Measurements from ENCODE around the gene ARHGAP45.
"Not testable (repeated sequence)": the region's sequence is repeated elsewhere in the genome, so short reads cannot be mapped to it uniquely, and the experiment has no call there.

Gene ARHGAP45, protein sequence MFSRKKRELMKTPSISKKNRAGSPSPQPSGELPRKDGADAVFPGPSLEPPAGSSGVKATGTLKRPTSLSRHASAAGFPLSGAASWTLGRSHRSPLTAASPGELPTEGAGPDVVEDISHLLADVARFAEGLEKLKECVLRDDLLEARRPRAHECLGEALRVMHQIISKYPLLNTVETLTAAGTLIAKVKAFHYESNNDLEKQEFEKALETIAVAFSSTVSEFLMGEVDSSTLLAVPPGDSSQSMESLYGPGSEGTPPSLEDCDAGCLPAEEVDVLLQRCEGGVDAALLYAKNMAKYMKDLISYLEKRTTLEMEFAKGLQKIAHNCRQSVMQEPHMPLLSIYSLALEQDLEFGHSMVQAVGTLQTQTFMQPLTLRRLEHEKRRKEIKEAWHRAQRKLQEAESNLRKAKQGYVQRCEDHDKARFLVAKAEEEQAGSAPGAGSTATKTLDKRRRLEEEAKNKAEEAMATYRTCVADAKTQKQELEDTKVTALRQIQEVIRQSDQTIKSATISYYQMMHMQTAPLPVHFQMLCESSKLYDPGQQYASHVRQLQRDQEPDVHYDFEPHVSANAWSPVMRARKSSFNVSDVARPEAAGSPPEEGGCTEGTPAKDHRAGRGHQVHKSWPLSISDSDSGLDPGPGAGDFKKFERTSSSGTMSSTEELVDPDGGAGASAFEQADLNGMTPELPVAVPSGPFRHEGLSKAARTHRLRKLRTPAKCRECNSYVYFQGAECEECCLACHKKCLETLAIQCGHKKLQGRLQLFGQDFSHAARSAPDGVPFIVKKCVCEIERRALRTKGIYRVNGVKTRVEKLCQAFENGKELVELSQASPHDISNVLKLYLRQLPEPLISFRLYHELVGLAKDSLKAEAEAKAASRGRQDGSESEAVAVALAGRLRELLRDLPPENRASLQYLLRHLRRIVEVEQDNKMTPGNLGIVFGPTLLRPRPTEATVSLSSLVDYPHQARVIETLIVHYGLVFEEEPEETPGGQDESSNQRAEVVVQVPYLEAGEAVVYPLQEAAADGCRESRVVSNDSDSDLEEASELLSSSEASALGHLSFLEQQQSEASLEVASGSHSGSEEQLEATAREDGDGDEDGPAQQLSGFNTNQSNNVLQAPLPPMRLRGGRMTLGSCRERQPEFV

DNA sequence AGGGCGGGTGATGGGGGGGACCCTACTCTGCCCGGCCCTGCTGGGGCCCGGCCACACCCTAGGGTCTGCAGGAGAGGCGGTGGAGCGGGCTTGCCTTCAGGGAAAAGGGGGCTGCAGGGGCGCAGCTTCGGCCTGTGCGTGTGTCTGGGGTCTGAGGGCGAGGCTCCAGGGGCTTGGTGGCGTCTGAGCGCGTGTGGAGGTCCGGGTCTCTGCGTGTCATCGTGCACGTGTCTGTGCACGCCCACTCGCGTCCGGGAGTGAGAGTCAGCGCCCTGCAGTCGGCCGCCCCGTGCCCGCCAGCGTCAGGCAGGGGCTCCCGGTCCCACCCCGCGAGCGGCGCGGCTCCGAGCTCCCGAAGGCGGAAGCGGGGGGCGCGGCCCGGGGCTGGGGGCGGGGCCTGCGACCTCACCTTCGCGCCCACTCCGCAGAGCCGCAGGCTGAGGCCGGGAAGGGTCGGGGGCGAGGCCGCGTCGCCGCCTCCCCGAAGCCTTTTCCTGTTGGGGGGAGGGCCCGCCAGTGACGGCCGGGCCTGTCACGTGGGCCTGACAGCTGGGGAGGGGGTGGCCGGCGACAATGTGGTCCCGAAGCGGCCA lies at the start of gene ARHGAP45:
ARHGAP45 (plus strand) TSS at position 420 of the 593 bp plus-strand sequence. CDS start 239 bp downstream, outside the sequence.
- DNase-seq: peak; percentile 81

DNA sequence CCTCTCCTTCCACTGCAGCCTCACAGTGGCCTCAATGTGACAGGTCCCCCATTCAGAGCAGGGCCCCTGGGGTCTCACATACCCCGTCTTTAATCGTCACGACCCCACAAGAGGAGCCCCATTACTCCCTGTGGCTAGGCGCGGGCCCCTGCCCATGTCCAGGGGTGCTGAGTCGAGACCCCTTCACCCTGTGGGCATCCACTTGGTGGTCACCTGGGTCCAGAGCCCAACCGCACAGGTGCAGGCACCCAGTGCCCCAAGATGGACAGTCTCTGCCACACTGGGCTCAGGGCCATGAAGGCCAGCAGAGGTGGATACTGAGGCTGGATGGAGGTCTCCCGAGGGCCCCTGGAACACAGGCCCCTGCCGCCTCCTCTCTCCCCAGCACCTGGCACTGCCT lies 49.1 kb upstream of the ARHGAP45 start:
- no peak for DNase-seq

DNA sequence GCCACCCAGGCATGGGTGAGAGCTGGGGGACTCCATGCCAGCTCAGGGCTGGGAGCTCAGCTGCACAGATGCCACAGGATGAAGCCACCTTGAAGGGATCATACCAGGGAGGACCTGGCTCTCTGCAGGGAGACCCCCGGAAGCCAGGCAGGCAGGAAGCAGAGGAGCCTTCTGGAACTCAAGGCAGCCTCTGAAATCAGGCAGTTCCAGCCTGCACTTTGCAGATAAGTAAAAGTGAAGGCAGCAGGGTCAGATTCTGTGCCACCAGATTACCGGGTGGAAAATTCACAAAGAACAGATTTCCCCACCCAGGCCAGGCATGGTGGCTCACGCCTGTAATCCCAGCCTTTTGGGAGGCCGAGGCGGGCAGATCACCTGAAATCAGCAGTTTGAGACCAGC lies 48.6 kb upstream of the ARHGAP45 start:
- no peak for DNase-seq

DNA sequence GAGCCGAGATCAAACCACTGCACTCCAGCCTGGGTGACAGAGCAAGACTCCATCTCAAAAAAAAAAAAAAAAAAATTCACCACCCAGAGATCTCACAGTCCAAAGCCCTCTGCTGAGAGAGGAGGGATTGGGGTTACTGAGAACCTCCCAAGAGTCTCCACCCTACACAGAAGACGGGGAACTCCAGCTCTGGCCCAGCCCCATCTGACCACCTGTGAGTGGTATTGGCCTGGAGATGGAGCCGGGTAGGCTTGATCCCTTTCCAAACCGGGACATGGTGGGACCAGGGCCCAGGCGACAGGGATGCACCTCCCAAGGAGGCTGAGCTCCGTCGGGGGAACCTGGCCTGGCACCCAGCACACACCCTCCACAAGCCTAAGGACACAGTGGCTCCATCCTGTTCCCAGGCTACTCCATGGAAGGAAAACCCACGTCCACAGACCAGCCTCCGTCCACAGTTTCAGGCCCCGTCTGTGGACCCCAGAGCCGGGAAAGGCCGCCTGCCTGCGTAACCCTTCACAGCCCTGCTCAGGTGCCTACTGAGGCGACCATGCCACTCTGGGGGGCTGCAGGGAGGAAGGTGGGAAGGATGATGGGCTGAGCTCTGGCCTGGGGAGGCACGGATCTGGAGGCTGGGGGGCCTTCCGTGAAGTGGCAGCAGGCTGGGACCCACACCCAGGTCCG lies 47.9 kb upstream of the ARHGAP45 start:
- DNase-seq: no peak

DNA sequence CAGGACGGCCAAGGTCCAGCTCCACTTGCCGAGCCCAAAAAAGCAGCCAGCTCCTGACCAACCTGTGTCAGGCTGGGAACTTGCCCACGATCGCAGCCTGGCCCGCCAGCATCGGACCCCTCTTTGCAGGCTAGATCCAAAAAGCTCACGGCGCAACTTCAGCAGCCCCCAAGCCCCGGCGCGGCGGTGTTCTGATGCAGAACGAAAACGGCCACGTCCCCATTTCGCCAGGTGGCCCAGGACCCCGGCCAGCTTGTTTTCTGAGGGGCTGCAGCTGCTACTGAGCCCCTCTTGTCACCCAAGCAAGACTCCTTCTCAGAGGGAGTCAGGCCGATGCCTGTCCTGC lies 47.4 kb upstream of the ARHGAP45 start:
- no peak for DNase-seq

DNA sequence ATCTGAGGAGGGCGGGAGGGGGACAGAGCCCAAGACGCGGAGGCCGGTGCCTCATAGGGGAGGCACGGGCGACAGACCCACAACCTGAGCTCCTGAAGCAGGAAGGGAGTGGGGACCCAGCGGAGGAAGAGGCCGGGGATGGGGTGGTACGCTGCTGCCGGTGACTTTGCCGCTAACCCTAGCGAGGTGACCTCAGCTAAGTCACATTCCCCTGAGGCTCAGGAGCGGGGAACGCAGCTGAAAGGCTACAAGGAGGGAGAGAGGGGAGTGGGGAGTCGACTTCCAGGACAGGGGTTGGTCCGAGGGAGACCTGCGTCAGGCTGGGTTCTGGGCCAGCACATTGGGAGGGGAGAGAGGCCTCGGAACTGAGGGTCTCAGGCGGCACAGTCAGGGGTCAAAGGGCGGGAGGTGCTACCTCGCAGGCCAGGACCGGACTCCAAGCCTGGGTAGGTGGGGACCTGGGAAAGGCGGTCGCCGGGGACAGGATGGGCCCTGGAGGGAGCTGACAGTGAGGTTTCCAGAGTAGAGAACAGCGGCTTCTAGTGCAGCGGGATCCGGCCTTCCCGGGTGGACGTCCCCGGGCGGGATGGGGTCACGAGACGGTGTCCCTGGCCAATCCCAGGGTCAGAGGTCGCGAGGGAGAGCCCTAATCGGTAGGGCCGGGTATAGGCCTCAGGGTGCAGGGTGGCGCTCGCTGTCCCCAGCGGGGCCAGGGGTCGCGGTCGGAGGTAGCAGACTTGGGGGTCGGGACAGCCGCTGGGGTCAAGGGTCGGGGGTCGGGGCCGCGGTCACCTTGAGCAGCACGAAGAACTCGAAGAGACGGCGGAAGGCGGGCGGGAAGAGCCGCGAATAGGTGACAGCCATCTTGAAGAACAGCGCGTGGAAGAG lies 46.7 kb upstream of the ARHGAP45 start:
- DNase-seq: no peak

DNA sequence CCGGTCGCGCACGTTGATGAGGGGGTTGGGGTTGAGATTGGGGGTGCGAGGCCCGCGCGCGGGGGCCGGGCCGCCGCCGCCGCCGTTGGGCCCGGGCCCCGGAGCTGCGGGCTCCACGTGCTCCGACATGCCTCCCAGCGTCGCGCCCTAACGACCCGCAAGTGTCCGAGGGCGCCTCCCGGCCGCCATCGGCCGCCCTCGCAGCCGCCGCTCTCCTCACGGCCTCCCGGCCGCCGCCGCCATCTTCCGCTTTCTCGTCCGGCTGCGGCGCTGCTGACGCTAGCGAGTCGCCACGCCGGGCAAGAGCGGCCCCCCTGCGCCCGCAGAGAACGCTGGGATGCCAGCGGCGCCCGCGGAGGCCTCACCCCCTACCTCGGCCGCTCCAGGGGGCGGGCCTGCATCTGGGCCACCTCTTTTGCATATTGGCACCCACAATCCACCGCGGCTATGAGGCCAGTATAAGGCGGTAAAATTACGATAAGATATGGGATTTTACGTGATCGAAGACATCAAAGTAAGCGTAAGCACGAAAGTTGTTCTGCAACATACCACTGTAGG lies 46.0 kb upstream of the ARHGAP45 start, which contains the start of gene TMEM259:
TMEM259 (minus strand) TSS at position 256 of the 558 bp plus-strand sequence; CDS start at position 129, 127 bp downstream.
- DNase-seq: peak; percentile 98

DNA sequence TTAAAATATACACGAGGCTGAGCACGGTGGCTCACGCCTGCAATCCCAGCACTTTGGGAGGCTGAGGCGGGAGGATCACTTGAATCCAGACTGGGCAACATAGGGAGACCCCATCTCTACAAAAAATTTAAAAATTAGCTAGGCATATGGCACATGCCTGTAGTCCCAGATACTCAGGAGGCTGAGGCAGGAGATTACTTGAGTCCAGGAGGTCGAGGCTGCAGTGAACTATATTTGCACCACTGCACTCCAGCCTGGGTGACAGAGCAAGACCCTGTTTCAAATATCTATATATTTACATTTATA lies 43.1 kb upstream of the ARHGAP45 start:
- not testable (repeated sequence) for DNase-seq

DNA sequence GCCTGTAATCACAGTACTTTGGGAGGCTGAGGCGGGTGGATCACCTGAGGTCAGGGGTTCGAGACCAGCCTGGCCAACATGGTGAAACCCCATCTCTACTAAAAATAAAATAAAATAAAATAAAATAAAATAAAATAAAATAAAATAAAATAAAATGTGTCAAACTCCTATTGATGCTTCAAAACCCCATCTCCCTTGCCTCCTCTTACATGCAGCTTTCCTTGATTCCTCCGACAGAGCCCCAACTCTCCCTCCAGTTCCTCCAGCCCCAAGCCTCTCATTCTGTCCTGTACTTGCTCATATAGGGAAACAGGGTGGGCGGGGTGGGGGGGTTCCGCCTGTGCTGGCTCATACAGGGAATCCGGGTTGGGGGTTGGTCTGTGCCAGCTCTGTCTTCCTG lies 41.9 kb upstream of the ARHGAP45 start:
- DNase-seq: not testable (repeated sequence)

DNA sequence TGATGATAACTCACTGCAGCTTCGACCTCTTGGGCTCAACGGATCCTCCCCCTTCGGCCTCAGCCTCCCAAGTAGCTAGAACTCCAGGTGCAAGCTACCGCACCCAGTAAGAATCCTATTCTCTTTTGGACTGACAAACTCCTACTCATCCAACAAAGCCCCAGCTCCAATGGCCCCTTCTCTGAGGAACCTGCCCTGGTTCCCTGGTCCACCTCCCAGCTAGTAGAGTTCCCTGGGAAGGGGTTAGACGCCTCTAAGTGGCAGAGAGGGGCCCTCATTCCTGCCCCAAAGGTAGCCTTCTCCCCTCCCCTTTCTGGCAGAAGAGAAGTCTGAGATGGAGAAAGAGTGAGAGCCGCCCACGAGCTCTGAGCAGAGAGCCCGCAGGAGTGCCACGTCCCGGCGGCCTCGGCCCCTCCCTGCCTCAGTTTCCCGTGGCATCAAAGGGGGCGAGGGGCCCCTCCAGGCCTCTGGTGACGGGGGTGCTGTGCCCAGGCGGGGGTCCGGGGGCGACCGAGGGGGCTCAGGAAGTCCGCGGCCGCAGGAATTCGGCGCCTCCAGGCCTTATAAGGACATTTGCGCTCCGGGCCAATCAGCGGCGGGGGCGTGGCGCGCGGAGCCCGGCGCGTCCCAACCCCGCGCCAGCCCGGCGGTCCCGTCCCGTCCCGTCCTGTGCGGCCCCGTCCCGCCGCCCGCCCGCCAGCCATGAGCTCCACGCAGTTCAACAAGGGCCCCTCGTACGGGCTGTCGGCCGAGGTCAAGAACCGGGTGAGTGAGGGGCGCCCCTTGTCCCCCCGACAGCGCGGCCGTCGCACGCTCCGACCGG lies 40.8 kb upstream of the ARHGAP45 start, which contains the start of gene CNN2:
CNN2 (plus strand) TSS at position 649 of the 823 bp plus-strand sequence; CDS start at position 703, 54 bp downstream.
- DNase-seq: peak; percentile 71

DNA sequence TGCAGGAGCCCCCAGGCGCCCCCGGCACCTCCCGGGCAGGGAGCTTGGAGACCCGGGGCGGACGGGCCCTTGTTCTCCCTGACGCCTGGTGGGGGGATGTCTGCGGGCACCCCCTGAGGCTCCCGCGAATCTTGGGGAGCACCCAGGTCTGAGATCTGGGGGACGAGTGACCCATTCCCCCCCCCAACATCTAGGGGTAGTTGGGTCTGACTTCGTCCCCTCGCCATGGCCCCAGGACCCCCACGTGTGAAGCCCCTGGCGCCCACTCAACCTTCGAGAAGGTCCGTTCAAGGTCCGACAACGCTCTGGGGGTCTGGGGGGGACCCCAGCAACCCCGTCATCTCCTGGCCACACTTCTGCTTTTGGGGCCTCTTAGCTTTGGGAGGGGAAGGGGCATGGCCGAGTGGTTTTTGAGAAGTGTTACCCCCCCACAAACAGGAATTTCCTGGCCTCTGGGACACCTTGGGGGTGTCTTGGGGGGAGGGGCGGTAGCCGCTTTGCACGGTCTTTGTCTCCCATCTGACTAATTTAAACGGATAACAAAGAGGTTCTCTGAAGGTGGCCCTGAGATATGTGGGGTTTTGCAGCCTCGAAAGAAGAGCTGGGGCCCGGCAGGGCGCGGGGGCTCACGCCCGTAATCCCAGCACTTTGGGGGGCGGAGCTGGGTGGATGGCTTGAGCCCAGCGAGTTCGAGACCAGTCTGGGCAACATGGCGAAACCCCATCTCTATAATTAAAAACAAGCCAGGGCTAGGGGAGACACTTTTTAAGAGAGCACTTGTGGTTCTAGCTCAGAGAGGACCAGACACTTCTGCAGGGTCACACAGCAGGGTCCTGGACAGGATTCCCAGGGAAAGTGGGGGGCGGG lies 40.0 kb upstream of the ARHGAP45 start:
- peak; percentile 38 for DNase-seq

DNA sequence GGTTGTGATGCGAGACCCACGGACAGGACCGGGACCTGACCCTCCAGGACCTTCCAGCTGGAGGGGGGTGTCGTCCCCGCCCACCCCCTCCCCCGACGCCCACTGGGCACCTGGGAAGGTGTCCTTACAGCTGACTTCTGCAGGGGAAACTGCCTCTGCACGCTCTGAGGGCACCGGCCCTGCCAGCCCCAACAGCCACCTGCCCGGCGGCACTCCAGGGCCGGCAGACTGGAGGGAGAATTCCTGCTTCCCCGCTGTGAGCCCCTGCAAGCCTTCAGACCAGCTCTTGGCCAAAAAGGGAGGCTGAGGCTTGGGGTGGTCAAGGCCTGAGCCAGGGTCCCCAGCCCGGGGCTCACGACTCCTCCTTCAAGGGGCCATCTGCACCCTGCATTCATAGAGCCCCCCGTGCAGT lies 39.3 kb upstream of the ARHGAP45 start:
- DNase-seq: peak; percentile 29

DNA sequence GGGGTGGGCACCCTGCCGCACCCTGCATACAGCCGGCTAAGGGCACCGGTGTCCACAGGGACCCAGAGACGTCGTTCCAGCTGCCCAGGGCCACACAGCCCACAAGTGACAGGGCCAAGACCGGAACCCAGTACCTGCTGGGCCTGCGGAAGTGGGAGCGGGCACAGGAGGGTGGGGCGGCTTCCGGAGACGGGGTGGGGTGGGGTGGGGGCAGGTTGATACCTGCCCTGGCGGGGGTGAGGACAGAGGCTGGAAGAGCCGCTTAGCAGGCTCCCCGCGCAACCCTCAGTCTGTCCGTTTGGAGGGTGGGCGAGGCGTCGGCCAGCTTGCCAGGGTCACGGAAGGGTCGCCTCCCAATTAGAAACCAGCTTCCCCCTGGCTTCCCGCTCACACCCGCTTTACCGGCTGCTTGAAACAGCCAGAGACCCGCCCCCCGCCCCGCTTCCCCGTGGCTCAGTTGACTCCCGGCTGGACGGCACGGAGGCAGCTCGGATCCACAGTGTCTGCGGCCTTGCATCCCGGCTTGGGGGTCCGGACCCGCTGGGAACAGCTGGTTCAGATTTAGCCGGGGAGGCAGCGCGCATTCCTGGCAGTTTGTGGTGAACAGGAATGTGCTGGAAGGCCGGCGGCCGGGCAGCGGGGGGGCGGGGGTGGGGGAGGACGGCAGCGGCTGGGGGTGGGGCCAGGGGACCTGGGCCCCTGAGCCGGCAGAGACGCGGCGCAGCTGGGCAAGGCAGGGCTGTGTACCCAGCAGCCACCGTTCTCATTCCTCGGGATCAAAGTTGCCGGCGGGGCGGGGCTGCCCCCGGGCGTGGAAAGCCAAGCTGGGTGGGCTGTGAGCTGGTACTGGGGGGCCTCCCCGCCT lies 38.7 kb upstream of the ARHGAP45 start:
- DNase-seq: peak; percentile 55

DNA sequence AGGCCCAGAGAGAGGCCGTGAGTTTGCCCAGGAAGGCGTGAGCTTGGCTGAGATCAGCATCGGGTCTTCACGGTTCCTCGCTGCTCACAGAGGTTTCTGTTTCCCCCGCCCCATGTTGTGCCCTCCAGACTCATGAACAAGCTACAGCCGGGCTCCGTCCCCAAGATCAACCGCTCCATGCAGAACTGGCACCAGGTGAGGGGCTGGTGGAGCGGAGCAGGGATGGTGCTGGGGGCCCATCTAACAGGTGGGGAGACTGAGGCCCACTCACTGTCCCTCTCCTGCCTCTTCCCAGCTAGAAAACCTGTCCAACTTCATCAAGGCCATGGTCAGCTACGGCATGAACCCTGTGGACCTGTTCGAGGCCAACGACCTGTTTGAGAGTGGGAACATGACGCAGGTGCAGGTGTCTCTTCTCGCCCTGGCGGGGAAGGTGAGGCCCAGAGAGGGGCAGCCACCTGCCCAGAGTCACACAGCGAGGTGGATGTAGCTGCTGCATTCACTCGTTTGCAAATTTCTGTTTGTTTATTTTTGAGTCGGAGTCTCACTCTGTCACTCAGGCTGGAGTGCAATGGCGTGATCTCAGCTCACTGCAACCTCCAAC lies 34.6 kb upstream of the ARHGAP45 start:
- DNase-seq: no peak

DNA sequence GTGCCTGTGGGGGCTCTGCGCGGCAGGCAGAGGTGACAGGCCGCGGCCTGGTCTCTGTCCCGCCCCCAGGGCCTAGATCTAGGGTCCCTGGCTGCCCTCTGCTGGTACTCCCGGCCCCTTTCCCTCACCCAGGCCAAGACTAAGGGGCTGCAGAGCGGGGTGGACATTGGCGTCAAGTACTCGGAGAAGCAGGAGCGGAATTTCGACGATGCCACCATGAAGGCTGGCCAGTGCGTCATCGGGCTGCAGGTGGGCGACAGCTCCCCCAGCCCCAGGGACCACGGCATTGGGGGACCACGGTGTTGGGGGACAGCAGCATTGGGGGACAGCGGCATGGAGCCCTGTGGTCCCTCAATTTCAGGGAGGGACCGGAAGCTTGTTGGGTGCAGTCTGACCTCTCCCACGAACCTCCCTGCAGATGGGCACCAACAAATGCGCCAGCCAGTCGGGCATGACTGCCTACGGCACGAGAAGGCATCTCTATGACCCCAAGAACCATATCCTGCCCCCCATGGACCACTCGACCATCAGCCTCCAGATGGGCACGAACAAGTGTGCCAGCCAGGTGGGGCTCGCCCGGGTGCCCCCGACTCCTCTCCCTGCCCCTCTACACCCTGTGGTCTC lies 30.9 kb upstream of the ARHGAP45 start:
- no peak for DNase-seq

DNA sequence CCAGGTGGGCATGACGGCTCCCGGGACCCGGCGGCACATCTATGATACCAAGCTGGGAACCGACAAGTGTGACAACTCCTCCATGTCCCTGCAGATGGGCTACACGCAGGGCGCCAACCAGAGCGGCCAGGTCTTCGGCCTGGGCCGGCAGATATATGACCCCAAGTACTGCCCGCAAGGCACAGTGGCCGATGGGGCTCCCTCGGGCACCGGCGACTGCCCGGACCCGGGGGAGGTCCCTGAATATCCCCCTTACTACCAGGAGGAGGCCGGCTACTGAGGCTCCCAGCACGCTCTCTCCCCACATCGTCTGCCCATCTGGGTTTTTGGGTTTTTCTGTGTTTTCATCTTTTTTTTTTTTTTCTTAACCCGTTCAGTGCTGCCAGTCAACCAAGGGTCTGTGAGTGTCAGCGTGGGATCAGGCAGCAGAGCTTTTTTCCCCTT lies 29.3 kb upstream of the ARHGAP45 start:
- no peak for DNase-seq

All from activated naive CD4-positive, alpha-beta T cell treated with Interleukin-2 at 50 U/mL for 16 hours (primary cell).